GM19372 (cell line): ENCODE measurements around the gene CEP72.

Source experiments
- ATAC-seq: cut with Tn5 transposase; IDR thresholded peaks from one replicate; pipeline ENCODE4 v1.9.1; 2021; ENCODE audit warnings: mild to moderate bottlenecking, low read depth, moderate library complexity; ENCODE audit not compliant: unreplicated experiment

Gene CEP72

GRCh38 chr5:633501-633955 is 21.4 kb downstream of the CEP72 start:
- no peak for ATAC-seq

DNA sequence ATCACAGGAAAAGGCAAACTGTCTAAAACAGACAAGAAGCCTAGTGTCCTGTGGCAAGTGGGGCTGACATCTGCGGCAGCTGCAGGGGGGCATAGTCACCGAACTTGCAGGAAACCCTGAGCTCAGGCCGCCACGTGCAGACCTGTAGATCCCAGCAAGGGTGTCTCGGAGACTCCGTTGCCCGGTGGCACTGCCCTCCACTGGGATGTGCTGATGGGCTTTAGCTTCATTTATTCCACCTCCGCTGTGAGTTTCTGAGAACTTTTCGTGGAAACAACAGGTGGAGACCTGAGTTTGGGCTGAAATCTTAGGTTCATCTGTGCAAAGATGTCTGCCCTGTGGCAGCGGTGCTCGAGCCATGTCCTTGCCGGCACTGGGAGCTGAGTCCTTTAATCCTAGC is 22.1 kb downstream of the CEP72 start:
- ATAC-seq = no peak

GRCh38 chr5:635306-636055 is 23.3 kb downstream of the CEP72 start:
- no peak for ATAC-seq

DNA sequence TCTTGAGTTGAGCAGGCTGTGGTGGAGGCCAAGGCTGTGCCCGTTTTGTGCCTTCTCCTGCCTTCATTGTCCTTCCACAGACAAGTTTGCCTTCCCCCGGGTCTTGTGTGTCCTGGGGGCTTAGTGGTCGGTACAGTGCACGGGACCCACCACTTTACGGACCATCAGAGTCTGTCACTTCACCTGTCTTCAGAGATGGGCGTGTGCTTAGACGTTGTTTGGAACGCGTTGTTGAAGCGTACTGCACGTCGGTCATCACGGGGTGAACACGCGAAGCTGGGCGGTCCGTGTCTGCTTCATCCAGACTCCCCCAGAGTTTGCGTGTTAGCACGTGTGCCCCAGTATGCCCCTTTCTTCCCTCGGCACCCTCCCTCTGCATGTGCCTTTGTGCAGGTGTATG is 24.8 kb downstream of the CEP72 start:
- no peak for ATAC-seq

- ATAC-seq = no peak
Measured at GRCh38 chr5:637581-638450, 25.7 kb downstream of the CEP72 start.

DNA sequence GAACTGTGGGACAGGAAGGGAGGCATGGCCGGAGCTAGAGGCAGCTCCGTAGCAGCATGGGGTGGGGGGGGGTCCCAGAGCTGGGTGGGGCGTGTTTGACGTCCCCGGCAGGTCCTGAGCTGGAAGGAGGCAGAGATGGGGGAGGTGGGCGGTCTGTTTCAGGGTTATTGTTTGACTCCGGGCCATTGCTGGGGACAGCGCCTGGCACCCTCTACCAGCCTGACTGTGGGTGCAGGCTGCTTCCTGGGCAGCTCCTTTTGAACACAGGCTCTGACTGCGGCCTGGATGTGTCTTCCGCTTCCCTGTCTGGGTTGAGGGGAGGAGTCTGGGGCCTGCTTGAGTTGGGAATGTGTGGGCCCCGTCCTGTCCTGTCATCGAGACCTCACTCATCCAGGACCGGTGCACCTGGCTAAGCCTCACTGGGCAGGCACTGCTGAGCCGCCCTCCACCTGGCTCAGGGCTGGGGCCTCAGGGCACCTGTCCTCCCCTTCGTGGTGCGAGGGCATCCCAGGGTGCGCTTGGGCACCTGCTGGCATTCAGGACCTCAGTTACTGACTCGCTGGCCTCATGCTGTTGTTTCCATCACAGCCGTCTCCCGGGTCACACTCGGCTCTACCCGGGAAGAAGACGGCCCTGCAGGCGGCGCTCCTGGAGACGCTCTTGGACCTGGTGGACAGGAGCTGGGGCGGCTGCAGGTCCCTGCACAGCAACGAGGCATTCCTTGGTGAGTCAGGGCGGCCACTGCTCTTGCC is 26.5 kb downstream of the CEP72 start:
- ATAC-seq = no peak

DNA sequence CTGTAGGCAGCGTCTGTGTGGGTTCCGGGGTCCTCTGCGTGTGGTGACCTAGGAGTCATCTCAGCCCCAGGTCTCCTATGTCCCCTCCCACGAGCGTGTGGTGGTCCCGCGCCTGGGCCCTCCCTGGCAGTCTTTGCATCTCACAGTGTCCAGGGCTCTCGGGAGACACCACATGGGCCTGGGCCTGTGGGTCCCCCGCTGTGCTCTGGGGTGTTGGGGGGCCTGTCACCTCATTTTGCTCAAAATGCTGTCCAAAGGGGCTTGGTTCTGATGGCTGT is 27.1 kb downstream of the CEP72 start:
- ATAC-seq = no peak

DNA sequence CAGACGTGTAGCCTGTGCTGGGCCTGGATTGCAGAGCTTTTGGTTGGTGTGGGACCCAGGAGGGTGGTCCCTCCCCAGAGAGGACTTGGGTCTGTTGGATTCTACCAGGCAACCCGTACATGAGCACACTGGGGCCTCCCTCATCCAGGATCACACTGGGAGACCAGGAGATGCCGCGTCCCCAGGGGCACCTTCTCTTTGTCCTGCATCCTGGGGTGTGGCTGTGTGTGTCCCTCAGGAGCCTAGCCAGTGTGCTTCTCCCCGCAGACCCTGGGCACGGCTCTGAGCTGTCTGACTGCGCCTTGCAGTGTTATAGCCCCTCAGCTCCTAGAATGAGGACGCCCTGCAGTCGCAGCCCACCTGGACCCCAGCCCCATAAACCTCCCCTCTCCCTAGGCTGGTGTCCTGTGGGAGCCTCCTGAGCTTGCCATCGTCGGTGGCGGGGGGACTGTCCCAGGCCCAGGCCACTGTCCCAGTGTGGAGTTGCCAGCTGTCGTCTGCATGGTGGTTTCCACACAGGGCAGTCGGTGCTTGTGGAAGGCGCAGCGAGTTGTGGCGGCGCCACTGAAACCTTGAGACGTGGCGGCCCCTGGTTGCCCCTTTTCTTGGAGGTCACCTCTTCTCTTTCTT is 27.6 kb downstream of the CEP72 start:
- ATAC-seq = no peak

GRCh38 chr5:640461-641330 is 28.6 kb downstream of the CEP72 start:
- ATAC-seq = no peak

DNA sequence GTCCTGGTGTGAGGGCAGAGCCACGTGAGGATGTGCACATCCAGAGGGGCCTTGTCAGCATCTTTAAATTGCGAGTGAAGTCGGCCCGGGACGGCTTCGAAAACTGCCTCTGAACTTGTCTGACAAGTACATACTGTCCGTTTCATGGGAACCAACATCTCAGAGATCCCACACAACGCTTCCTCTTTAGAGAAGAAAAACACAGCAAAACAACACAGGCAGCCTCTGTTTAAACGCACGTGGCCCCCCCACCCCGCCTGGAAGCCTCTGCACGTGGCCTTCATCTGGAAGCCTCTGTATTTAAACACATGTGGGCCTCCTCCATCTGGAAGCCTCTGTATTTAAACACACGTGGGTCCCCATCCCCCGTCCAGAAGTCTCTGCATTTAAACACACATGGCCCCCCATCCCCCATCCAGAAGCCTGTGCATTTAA is 29.2 kb downstream of the CEP72 start:
- ATAC-seq = no peak

GRCh38 chr5:642481-642880 is 30.3 kb downstream of the CEP72 start:
- no peak for ATAC-seq

- ATAC-seq = no peak
Measured at GRCh38 chr5:643351-643801, 31.2 kb downstream of the CEP72 start.

DNA sequence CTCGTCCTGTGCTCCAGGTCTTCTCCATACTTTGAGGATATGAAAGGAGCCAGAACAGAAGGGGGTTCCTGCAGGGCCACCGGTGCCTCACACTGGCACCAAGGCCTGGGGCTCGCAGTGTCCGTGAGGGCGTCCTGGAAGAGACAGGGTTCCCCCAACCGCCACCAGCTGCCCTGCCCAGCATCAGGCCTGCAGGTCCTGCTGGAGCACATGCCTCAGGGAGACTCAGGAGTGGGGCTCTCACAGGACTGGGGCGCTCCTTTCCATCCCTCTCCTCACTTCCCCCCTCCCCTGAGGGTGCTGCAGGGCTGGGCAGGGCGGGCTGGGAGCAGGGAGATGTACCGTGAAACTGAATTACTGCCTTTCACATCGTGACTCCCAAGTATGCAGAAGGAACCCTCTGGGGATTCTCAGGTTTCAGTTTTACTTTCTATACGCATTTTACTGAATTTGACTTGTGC is 31.7 kb downstream of the CEP72 start:
- no peak for ATAC-seq

DNA sequence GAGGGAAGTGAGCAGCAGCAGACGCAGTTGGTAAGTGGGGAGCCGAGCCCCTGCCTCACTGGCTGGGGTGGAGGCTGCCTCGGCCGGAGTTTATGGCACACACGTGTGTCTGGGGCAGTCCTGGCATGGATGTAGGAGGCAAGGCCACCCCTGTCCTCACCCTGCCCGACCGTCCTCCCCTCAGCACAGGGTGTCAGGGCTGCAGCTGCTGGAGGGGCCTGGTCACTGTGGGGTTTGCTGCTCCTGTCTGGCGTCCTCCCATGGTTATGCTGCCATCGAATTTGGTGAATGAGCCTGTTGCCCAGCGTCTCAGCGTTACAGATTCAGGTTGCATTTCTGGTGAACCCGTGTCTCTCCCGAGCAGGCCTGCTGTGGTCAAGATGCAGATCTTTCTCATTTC is 32.4 kb downstream of the CEP72 start:
- no peak for ATAC-seq

GRCh38 chr5:644971-645370 is 32.8 kb downstream of the CEP72 start:
- ATAC-seq = no peak

DNA sequence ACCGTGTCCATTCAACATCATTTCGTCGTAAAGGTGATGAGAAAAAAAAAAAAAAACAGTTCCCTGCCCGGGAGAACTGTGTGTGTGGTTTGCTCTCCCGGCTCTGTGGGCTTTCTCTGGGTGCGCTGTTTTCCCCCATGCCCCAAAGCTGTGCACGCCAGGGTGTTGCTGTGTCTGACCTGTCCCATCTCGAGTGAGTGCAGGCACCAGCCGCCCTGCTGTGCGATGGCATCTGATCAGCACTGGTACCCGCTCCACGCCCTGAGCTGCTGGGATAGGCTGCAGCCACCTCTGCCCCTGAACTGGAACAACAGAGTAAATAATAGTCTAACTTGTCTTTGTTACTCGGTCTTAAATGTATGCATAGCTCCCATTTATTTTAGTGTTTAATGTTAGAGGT is 33.3 kb downstream of the CEP72 start:
- no peak for ATAC-seq

DNA sequence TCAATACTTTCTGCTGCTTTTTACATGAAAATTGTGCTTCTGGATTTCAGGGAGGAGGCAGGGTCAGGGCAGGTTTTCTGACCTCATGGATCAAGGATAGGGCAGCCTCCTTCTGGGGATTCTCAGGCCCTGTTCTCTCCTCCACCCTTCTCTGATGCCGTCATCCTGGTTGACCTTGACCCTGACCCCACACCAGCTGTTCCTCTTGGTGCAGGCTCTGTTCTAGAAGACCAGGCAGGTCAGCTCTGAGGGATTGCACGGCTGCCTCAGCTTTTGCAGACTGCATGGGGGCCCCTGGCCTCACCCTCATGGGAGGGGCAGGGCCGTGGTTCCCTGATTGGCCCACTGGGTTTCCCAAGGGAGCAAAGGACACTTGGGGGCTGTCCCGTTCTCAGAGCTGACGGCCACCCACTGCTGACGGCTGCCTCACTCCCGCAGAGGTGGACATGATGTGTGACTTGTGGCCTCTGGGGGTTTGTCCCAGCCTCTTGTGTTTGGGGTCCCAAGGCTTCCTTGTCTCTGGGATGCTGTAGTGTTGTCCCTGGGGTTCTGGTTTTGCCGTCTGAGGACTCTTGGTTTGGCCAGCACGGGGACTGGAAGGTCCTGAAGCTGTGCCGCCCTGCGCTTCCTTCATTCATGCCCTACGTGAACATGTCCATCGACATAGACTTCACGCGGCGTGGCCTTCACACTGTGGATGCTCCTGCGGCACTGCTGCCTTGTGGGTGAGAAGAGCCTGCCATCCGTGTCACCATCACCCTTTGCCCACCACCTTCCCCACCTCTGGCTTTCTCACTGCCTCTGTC is 34.5 kb downstream of the CEP72 start:
- ATAC-seq = no peak

- no peak for ATAC-seq
Measured at GRCh38 chr5:647311-647710, 35.2 kb downstream of the CEP72 start.

DNA sequence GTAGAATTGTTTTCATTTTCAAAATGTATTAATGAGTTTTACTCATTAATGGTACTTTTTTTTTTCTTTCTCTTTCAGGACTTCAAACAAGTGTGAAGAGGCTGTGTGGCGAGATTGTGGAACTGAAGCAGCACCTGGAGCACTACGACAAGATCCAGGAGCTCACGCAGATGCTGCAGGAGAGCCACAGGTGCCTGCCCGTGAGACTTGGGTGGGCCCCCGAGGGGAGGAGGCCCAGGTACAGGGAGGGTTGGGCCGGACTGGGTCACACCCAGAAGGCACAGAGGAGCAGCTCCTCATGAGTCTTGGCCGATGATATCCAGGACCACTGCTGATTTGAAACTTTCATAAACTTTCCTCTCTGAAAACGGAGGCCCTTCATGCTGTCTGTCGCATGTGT is 35.6 kb downstream of the CEP72 start:
- ATAC-seq = no peak
